DND-41 (cell line): ENCODE measurements around the gene SOST.
"Not testable (repeated sequence)": the region's sequence is repeated elsewhere in the genome, so short reads cannot be mapped to it uniquely, and the experiment has no call there.

Experiments used
- CTCF ChIP-seq: IDR thresholded peaks from 2 replicates; pipeline ENCODE4 v1.5.1; 2012; ENCODE audit warnings: borderline replicate concordance, low read length, moderate library complexity, mild to moderate bottlenecking; ENCODE audit not compliant: poor library complexity, severe bottlenecking; ENCODE audit errors: extremely low read depth
- EZH2 ChIP-seq: IDR thresholded peaks from 3 replicates; pipeline ENCODE4 v1.6.1; 2012; ENCODE audit warnings: borderline replicate concordance, low read depth, mild to moderate bottlenecking, moderate library complexity, low read length, inconsistent platforms; ENCODE audit not compliant: severe bottlenecking

GRCh38 chr17:43798024-43798423 is 39.4 kb upstream of the SOST start:
- not testable (repeated sequence) for TF ChIP-seq CTCF, EZH2
